ENCODE results near the gene EEFSEC. TPM values are rescaled to one million over a fixed set of nuclear protein-coding genes. Genes with fewer than 3 reads are reported as not detected.
A peak's percentile ranks its signal among the peaks of the same experiment; 100 is the strongest.

EEFSEC gene
- total and polyA plus RNA-seq, 5 donors from 2014 or later = 16.9 to 21.9 (median 18.5) TPM

GRCh38 chr3:128327606-128328031 lies 174.3 kb downstream of the EEFSEC start:
- H3K36me3 Mint-ChIP-seq = peaks cover 12% of the 10 kb centered on the region
- no peaks in the 10 kb centered on the region for H3K27me3 Mint-ChIP-seq
- ATAC-seq (ENCODE audit: low read depth in 2 of 2) (no peak), DNase-seq (no peak)
- no peak overlapping the region for H3K4me3 Mint-ChIP-seq
- H3K9me3 Mint-ChIP-seq = no peaks in the 10 kb centered on the region
- Histone ChIP-seq H3K4me3 (ENCODE audit: low read depth, low read length) (no peak overlapping the region), H3K27ac (ENCODE audit: insufficient read depth, low read length, poor library complexity, severe bottlenecking) (no peak overlapping the region), H3K36me3 (ENCODE audit: control insufficient read depth, insufficient read depth, low read length) (no peaks in the 10 kb centered on the region), H3K27me3 (ENCODE audit: control insufficient read depth, insufficient read depth, low read length) (no peaks in the 10 kb centered on the region), H3K9me3 (ENCODE audit: control insufficient read depth in 2 of 2, low read length in 2 of 2) (no peaks in the 10 kb centered on the region), H3K4me1 (ENCODE audit: control insufficient read depth, insufficient read depth, low read length, poor library complexity, severe bottlenecking) (peaks cover 5% of the 10 kb centered on the region)
- H3K27ac Mint-ChIP-seq = peak overlapping the region in 1 of 3 donors; percentile 82
- peaks cover 0 to 15% (median 8%) of the 10 kb centered on the region in 4 donors for H3K4me1 Mint-ChIP-seq

DNA sequence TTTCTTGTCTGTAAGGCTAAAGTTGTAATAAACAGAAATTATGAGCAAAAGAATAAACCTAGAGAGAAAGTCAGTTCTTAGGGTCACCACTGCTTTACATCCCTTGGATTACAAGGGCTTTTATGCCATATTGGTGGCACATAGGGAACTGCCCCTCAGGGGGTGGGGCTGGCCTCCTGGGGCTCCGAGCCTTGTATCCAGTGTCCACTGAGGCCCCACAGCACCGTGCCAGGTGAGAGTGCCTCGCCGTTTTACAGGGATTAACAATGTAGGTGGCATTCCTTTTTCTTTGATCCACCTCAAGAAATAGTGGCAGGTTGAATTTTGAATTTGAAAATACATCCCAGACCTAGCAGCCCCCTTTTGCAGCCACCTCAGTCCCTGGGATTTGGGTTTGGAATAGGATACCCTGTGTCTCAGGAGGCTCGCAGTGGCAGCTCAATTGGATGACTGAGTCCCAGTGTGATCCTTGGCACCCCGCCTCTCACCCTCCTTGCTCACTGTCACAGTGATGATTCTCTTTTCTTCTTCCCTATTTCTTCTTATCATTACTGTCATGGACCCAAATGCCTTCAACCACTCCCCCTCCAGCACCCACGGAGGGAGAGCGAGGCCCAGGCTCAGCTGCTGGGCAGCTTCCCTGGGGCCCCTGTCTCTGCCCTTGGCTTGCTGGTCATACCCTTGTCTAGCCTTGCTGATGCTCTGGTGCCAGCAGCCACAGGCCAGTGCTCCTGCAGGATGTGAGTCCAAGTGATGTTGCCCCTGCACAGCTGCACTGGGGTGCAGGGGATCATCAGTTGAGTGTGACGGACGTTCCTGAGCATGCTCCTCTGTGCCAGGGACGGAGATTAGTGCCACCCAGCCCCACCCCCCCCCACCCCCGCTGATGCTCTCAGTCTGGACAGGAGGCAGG lies 175.5 kb downstream of the EEFSEC start:
- ATAC-seq (ENCODE audit: low read depth in 2 of 2) (no peak), DNase-seq (no peak)
- peaks cover 22% of the 10 kb centered on the region for H3K36me3 Mint-ChIP-seq
- H3K27ac ChIP-seq (ENCODE audit: insufficient read depth, low read length, poor library complexity, severe bottlenecking) = no peak overlapping the region
- H3K4me1 Mint-ChIP-seq = peaks cover 0 to 15% (median 8%) of the 10 kb centered on the region in 4 donors
- no peaks in the 10 kb centered on the region for H3K27me3 ChIP-seq (ENCODE audit: control insufficient read depth, insufficient read depth, low read length)
- H3K36me3 ChIP-seq (ENCODE audit: control insufficient read depth, insufficient read depth, low read length) = no peaks in the 10 kb centered on the region
- H3K4me3 Mint-ChIP-seq = no peak overlapping the region
- H3K27ac Mint-ChIP-seq = peak overlapping the region in 1 of 3 donors; percentile 95
- no peaks in the 10 kb centered on the region for H3K9me3 Mint-ChIP-seq
- no peaks in the 10 kb centered on the region for H3K9me3 ChIP-seq (ENCODE audit: control insufficient read depth in 2 of 2, low read length in 2 of 2)
- H3K27me3 Mint-ChIP-seq = no peaks in the 10 kb centered on the region
- no peak overlapping the region for H3K4me3 ChIP-seq (ENCODE audit: low read depth, low read length)
- peaks cover 5% of the 10 kb centered on the region for H3K4me1 ChIP-seq (ENCODE audit: control insufficient read depth, insufficient read depth, low read length, poor library complexity, severe bottlenecking)

DNA sequence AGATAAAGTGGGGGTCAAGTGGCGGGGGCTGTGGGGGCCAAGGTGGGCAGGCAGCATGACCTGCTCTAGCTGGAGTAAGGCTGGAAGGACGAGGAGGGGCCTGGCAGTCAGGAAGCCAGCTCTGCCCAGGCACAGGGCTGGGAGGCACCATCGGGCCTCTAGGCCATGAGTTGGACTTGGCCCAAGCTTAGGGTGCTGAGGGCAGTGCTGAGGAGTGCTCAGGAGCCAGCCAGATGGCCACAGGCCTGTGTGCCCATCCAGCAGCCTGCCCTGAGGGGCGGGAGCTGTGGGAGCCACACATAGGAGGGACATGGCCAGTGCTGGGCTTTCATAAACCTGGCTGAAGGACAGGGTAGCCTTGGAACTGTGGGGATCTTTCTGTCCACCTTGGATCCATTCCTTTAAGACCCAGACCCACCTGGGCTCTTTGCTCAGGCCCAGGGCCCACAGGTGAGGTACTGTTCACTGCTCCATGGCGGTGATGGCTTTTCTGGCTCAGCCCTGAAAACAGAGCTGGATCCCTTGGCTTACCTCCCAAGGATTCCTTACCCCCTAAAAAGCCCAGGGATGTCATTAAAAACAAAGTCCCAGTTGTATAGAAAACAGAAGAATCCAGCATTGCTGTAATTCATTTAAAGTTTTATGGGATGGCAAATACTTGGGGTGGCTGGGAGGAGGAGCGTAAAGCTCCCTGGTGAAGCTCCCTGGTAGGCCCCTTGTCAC lies 176.4 kb downstream of the EEFSEC start:
- ATAC-seq (ENCODE audit: low read depth in 2 of 2) = no peak
- H3K4me3 Mint-ChIP-seq = no peak overlapping the region
- no peak for DNase-seq

GRCh38 chr3:128330214-128330842 lies 177.0 kb downstream of the EEFSEC start:
- Histone ChIP-seq H3K9me3 (ENCODE audit: control insufficient read depth in 2 of 2, low read length in 2 of 2) (no peaks in the 10 kb centered on the region), H3K36me3 (ENCODE audit: control insufficient read depth, insufficient read depth, low read length) (no peaks in the 10 kb centered on the region), H3K4me1 (ENCODE audit: control insufficient read depth, insufficient read depth, low read length, poor library complexity, severe bottlenecking) (peaks cover 5% of the 10 kb centered on the region), H3K27me3 (ENCODE audit: control insufficient read depth, insufficient read depth, low read length) (no peaks in the 10 kb centered on the region), H3K4me3 (ENCODE audit: low read depth, low read length) (no peak overlapping the region), H3K27ac (ENCODE audit: insufficient read depth, low read length, poor library complexity, severe bottlenecking) (no peak overlapping the region)
- no peaks in the 10 kb centered on the region for H3K9me3 Mint-ChIP-seq
- H3K36me3 Mint-ChIP-seq = peaks cover 23% of the 10 kb centered on the region
- peaks cover 0 to 15% (median 8%) of the 10 kb centered on the region in 4 donors for H3K4me1 Mint-ChIP-seq
- peak overlapping the region in 2 of 3 donors; percentile 43 to 62 for H3K27ac Mint-ChIP-seq
- ATAC-seq (ENCODE audit: low read depth in 2 of 2) (no peak), DNase-seq (no peak)
- no peaks in the 10 kb centered on the region for H3K27me3 Mint-ChIP-seq
- no peak overlapping the region for H3K4me3 Mint-ChIP-seq

More for the DNA sequence above, 176.4 kb downstream of the EEFSEC start:
- Mint-ChIP-seq H3K27ac (no peak overlapping the region), H3K4me1 (peaks cover 0 to 15% (median 8%) of the 10 kb centered on the region in 4 donors), H3K27me3 (no peaks in the 10 kb centered on the region), H3K9me3 (no peaks in the 10 kb centered on the region), H3K36me3 (peaks cover 23% of the 10 kb centered on the region)
- peaks cover 5% of the 10 kb centered on the region for H3K4me1 ChIP-seq (ENCODE audit: control insufficient read depth, insufficient read depth, low read length, poor library complexity, severe bottlenecking)
- H3K27ac ChIP-seq (ENCODE audit: insufficient read depth, low read length, poor library complexity, severe bottlenecking) = no peak overlapping the region
- no peaks in the 10 kb centered on the region for H3K9me3 ChIP-seq (ENCODE audit: control insufficient read depth in 2 of 2, low read length in 2 of 2)
- no peak overlapping the region for H3K4me3 ChIP-seq (ENCODE audit: low read depth, low read length)
- H3K36me3 ChIP-seq (ENCODE audit: control insufficient read depth, insufficient read depth, low read length) = no peaks in the 10 kb centered on the region
- H3K27me3 ChIP-seq (ENCODE audit: control insufficient read depth, insufficient read depth, low read length) = no peaks in the 10 kb centered on the region

DNA sequence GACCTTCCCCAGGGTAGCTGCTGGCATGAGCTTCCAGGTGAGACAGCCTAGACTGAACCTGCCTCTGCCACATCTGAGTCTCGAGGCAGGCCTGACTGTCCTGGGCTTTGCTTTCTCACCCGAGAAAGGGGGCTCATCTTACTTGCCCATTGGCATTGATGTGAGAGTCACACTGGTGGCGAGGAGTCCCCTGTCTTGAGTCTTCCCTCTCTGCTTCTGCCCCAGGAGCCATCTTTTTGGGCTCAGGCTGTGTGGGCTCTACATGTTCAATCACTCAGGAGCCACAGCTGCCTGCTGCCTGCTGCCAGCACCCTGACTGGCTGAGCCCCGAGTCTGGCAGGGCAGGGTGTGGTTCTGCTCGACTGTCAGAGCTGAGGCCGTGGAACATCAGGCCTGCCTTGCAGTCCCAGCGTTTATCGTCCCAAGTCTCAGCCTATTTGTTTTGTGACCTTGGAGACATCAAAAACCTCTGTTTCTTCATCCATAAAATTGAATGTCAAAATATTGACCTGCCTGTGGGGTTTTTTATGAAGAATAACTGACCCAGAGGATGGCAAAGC lies 180.9 kb downstream of the EEFSEC start:
- no peaks in the 10 kb centered on the region for H3K27me3 ChIP-seq (ENCODE audit: control insufficient read depth, insufficient read depth, low read length)

DNA sequence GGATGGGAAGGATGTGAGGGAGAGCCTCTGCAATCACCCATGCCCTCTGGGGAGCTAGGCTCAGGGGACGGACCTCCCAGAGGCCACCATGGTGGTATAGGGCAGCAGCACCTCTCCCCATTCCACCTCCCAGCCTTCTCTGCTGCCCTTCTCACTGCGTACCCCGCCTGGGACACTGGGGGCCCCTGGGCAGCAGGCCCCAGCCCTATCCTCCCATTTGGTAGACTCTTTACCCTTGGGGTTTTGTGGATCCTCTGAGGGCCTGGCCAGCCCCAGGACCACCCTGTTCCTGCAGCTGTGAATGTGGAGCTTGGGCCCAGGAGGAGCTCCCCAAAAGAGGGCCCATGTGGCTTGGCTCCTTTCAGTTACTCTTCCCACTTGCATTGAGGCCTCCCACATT lies 181.5 kb downstream of the EEFSEC start:
- no peak overlapping the region for H3K27ac ChIP-seq (ENCODE audit: insufficient read depth, low read length, poor library complexity, severe bottlenecking)
- no peak overlapping the region for H3K4me3 ChIP-seq (ENCODE audit: low read depth, low read length)
- DNase-seq (no peak), ATAC-seq (ENCODE audit: low read depth in 2 of 2) (no peak)
- Mint-ChIP-seq H3K27me3 (no peaks in the 10 kb centered on the region), H3K9me3 (no peaks in the 10 kb centered on the region), H3K4me1 (peaks cover 0 to 5% (median 2%) of the 10 kb centered on the region in 4 donors), H3K36me3 (peaks cover 20% of the 10 kb centered on the region), H3K4me3 (no peak overlapping the region), H3K27ac (peak overlapping the region in 1 of 3 donors; percentile 72)
- peaks cover 5% of the 10 kb centered on the region for H3K36me3 ChIP-seq (ENCODE audit: control insufficient read depth, insufficient read depth, low read length)
- H3K9me3 ChIP-seq (ENCODE audit: control insufficient read depth in 2 of 2, low read length in 2 of 2) = no peaks in the 10 kb centered on the region
- H3K27me3 ChIP-seq (ENCODE audit: control insufficient read depth, insufficient read depth, low read length) = no peaks in the 10 kb centered on the region
- H3K4me1 ChIP-seq (ENCODE audit: control insufficient read depth, insufficient read depth, low read length, poor library complexity, severe bottlenecking) = no peaks in the 10 kb centered on the region

More for the DNA sequence above, 180.9 kb downstream of the EEFSEC start:
- Histone ChIP-seq H3K9me3 (ENCODE audit: control insufficient read depth in 2 of 2, low read length in 2 of 2) (no peaks in the 10 kb centered on the region), H3K4me1 (ENCODE audit: control insufficient read depth, insufficient read depth, low read length, poor library complexity, severe bottlenecking) (no peaks in the 10 kb centered on the region), H3K27ac (ENCODE audit: insufficient read depth, low read length, poor library complexity, severe bottlenecking) (no peak overlapping the region), H3K4me3 (ENCODE audit: low read depth, low read length) (no peak overlapping the region), H3K36me3 (ENCODE audit: control insufficient read depth, insufficient read depth, low read length) (peaks cover 5% of the 10 kb centered on the region)
- Mint-ChIP-seq H3K27me3 (no peaks in the 10 kb centered on the region), H3K9me3 (no peaks in the 10 kb centered on the region), H3K36me3 (peaks cover 20% of the 10 kb centered on the region), H3K4me1 (peaks cover 0 to 5% (median 2%) of the 10 kb centered on the region in 4 donors), H3K4me3 (no peak overlapping the region), H3K27ac (no peak overlapping the region)
- no peak for ATAC-seq (ENCODE audit: low read depth in 2 of 2)
- DNase-seq = no peak

DNA sequence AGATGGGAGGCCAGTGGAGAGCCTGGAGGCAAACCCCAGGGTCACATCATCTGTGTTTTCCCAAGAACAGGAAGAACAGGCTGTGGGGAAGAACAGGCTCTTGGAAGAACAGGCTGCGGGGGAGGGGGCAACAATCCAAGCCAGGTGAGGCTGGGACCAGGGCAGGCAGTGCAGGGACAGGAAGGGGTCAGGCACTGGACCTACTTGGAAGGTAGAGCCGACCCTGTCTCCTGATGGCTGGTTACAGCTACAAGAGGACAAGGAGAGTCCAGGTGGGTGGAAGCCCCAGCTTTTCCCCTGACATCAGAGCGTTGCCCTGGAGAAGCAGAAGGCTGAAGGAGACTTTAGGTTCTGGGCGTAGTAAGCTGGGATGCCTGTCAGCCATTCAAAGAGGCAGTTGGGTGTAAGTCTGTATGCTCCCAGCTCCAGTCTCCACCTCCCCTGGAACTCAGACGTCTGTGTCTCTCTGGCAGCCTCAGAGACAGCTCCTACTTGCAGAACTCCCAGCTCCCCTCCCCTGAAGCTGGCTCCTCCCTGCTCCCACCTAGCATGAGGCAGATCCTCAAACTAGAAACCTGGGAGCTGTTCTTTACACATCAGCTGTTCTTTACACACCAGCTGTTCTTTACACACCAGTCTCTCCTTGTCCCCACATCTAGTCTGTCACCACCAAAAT lies 182.5 kb downstream of the EEFSEC start:
- Mint-ChIP-seq H3K4me1 (peaks cover 2 to 7% (median 5%) of the 10 kb centered on the region in 4 donors), H3K9me3 (no peaks in the 10 kb centered on the region), H3K36me3 (peaks cover 23% of the 10 kb centered on the region), H3K4me3 (no peak overlapping the region), H3K27me3 (no peaks in the 10 kb centered on the region), H3K27ac (peak overlapping the region in 1 of 3 donors; percentile 72)
- no peaks in the 10 kb centered on the region for H3K27me3 ChIP-seq (ENCODE audit: control insufficient read depth, insufficient read depth, low read length)
- peaks cover 5% of the 10 kb centered on the region for H3K36me3 ChIP-seq (ENCODE audit: control insufficient read depth, insufficient read depth, low read length)
- H3K4me3 ChIP-seq (ENCODE audit: low read depth, low read length) = no peak overlapping the region
- no peak overlapping the region for H3K27ac ChIP-seq (ENCODE audit: insufficient read depth, low read length, poor library complexity, severe bottlenecking)
- H3K9me3 ChIP-seq (ENCODE audit: control insufficient read depth in 2 of 2, low read length in 2 of 2) = no peaks in the 10 kb centered on the region
- H3K4me1 ChIP-seq (ENCODE audit: control insufficient read depth, insufficient read depth, low read length, poor library complexity, severe bottlenecking) = no peaks in the 10 kb centered on the region
- no peak for ATAC-seq (ENCODE audit: low read depth in 2 of 2)
- no peak for DNase-seq
